Breast epithelium (tissue), 4 donors: ENCODE measurements around the gene ME2. TPM values are rescaled to one million over a fixed set of nuclear protein-coding genes. Genes with fewer than 3 reads are reported as not detected.
"Not testable (repeated sequence)": the region's sequence is repeated elsewhere in the genome, so short reads cannot be mapped to it uniquely, and the experiment has no call there.

Experiments used
- DNase-seq, 2 donors: peaks; one replicate each; pipeline ENCODE4 v3.0.0-alpha.2; 2019; ENCODE audit warnings: low spot score in 2 of 2
- H3K27ac ChIP-seq, 2 donors: fragments of 200-600 bp; sonication (generic) in 1 of 2; one replicate each; pipeline ENCODE4 v1.5.1; 2016 to 2019; ENCODE audit warnings: mild to moderate bottlenecking in 1 of 2
- H3K27me3 ChIP-seq, 2 donors: fragments of 200-600 bp; sonication (generic) in 1 of 2; one replicate each; pipeline versions ENCODE4 v1.5.1 to v1.6.0; 2017 to 2019; ENCODE audit warnings: control low read depth in 1 of 2, mild to moderate bottlenecking in 1 of 2
- H3K36me3 ChIP-seq: fragments of 200-600 bp; one replicate; pipeline ENCODE4 v1.5.1; 2019
- H3K4me1 ChIP-seq, 2 donors: fragments of 200-600 bp; sonication (generic); one replicate each; pipeline ENCODE4 v1.5.1; 2016 to 2019; ENCODE audit warnings: control low read depth in 1 of 2
- H3K4me3 ChIP-seq, 3 donors: fragments of 200-600 bp; sonication (generic); 1 replicate in 2 of 3; 2 replicates in 1 of 3; pipeline ENCODE4 v1.5.1; 2016 to 2019; ENCODE audit warnings: mild to moderate bottlenecking in 3 of 3, moderate library complexity in 2 of 3
- H3K9me3 ChIP-seq, 2 donors: fragments of 200-600 bp; sonication (generic) in 1 of 2; one replicate each; pipeline ENCODE4 v1.5.1; 2016 to 2019; ENCODE audit warnings: control low read depth in 1 of 2
- CTCF ChIP-seq, 3 donors: fragments of 450-650 bp; IDR thresholded peaks; one replicate each; pipeline ENCODE4 v1.5.1; 2016 to 2017; ENCODE audit warnings: antibody characterized with exemption in 3 of 3, mild to moderate bottlenecking in 3 of 3, moderate library complexity in 3 of 3
- POLR2A ChIP-seq: fragments of 450-650 bp; IDR thresholded peaks from one replicate; pipeline ENCODE4 v1.6.1; 2016; ENCODE audit warnings: antibody characterized with exemption, mild to moderate bottlenecking, moderate library complexity
- POLR2AphosphoS5 ChIP-seq, 3 donors: sonication (generic); formaldehyde crosslinking; IDR thresholded peaks; one replicate each; pipeline ENCODE4 v1.6.1; 2017; ENCODE audit warnings: antibody characterized with exemption in 3 of 3
- intact Hi-C: fragments of 100-400 bp; cut with DNase I; formaldehyde crosslinking; loops from one replicate; pipeline ENCODE4 v1.15.1; 2023; ENCODE audit warnings: low total_unique reads
- total RNA-seq, 3 donors: library from RNA; depleted of rRNA; stranded (reverse); fragments of >200 nt; gene quantifications; one replicate each; pipeline ENCODE4 v1.1.0, GENCODE V29; 2016

The ME2 gene
- total RNA-seq: 10 to 100 TPM; 33.4 to 37.8 (median 37.3) TPM

- intact Hi-C loops: no loop called here
Measured at GRCh38 chr18:50878345-50879301, at the start of gene ME2. Gene ME2 (plus strand): TSS chr18:50879118. CDS start chr18:50895821, 16,703 bp downstream.

GRCh38 chr18:50829644-50830043 lies 49.3 kb upstream of the ME2 start:
- intact Hi-C loops: loop anchor here (5.0 to 10.0 kb wide), 2 partner anchors 522 to 1475 kb away; no protein-coding TSS in a partner anchor

More at GRCh38 chr18:50878345-50879301, at the start of gene ME2:
- peaks cover 0 to 11% of the 10 kb centered on the region in 2 donors for H3K4me1 ChIP-seq
- peak within 1 kb of the TSS; percentile 96 to 97 for H3K27ac ChIP-seq
- peak; percentile 86 to 90 for DNase-seq
- no peaks in the 10 kb centered on the region for H3K36me3 ChIP-seq
- H3K9me3 ChIP-seq: no peaks in the 10 kb centered on the region
- no peaks in the 10 kb centered on the region for H3K27me3 ChIP-seq
- H3K4me3 ChIP-seq: peak within 1 kb of the TSS; percentile 84 to 96 (median 94)
- TF ChIP-seq POLR2A: peak; percentile 38
- peak; percentile 37 to 75 (median 49) for TF ChIP-seq POLR2AphosphoS5 (IDR thresholded peaks at IDR 0.05)
- TF ChIP-seq CTCF (IDR thresholded peaks at IDR 0.05): no peak

GRCh38 chr18:50830544-50830943 lies 48.4 kb upstream of the ME2 start:
- TF ChIP-seq POLR2A (no peak), CTCF (IDR thresholded peaks at IDR 0.05) (no peak), POLR2AphosphoS5 (IDR thresholded peaks at IDR 0.05) (no peak)
- H3K4me1 ChIP-seq: no peaks in the 10 kb centered on the region
- H3K9me3 ChIP-seq: no peaks in the 10 kb centered on the region
- no peaks in the 10 kb centered on the region for H3K27me3 ChIP-seq
- H3K36me3 ChIP-seq: no peaks in the 10 kb centered on the region
- intact Hi-C loops: loop anchor here (5.0 kb wide), 1 partner anchor 523 kb away; no protein-coding TSS in a partner anchor
- H3K27ac ChIP-seq: no peak overlapping the region
- no peak overlapping the region for H3K4me3 ChIP-seq
- DNase-seq: no peak

More at GRCh38 chr18:50829644-50830043, 49.3 kb upstream of the ME2 start:
- Histone ChIP-seq H3K4me1 (no peaks in the 10 kb centered on the region), H3K4me3 (no peak overlapping the region), H3K9me3 (no peaks in the 10 kb centered on the region), H3K27me3 (no peaks in the 10 kb centered on the region), H3K27ac (no peak overlapping the region), H3K36me3 (no peaks in the 10 kb centered on the region)
- DNase-seq: no peak
- TF ChIP-seq POLR2A: no peak

GRCh38 chr18:50832754-50833153 lies 46.2 kb upstream of the ME2 start:
- H3K4me1 ChIP-seq: no peaks in the 10 kb centered on the region
- intact Hi-C loops: loop anchor here (5.0 kb wide), 1 partner anchor 525 kb away; no protein-coding TSS in a partner anchor
- no peak for DNase-seq
- H3K27ac ChIP-seq: no peak overlapping the region
- no peaks in the 10 kb centered on the region for H3K9me3 ChIP-seq
- no peaks in the 10 kb centered on the region for H3K36me3 ChIP-seq
- no peak overlapping the region for H3K4me3 ChIP-seq
- TF ChIP-seq POLR2AphosphoS5 (IDR thresholded peaks at IDR 0.05): no peak
- TF ChIP-seq POLR2A: no peak
- no peak for TF ChIP-seq CTCF (IDR thresholded peaks at IDR 0.05)
- no peaks in the 10 kb centered on the region for H3K27me3 ChIP-seq

GRCh38 chr18:50833496-50833895 lies 45.4 kb upstream of the ME2 start:
- not testable (repeated sequence) for H3K9me3 ChIP-seq, H3K27me3 ChIP-seq, H3K36me3 ChIP-seq, H3K27ac ChIP-seq, H3K4me1 ChIP-seq, H3K4me3 ChIP-seq, DNase-seq
- intact Hi-C loops: loop anchor here (5.0 kb wide), 1 partner anchor 526 kb away; no protein-coding TSS in a partner anchor

- no peak for DNase-seq
- no peak overlapping the region for H3K4me3 ChIP-seq
- H3K36me3 ChIP-seq: no peaks in the 10 kb centered on the region
- no peaks in the 10 kb centered on the region for H3K9me3 ChIP-seq
- H3K4me1 ChIP-seq: no peaks in the 10 kb centered on the region
- no peak overlapping the region for H3K27ac ChIP-seq
- H3K27me3 ChIP-seq: no peaks in the 10 kb centered on the region
- intact Hi-C loops: no loop called here
- TF ChIP-seq POLR2AphosphoS5 (IDR thresholded peaks at IDR 0.05) (no peak), POLR2A (no peak), CTCF (IDR thresholded peaks at IDR 0.05) (no peak)
Measured at GRCh38 chr18:50836521-50836957, 42.4 kb upstream of the ME2 start.
